BE2C (cell line): ENCODE results near the gene STOX2.

Experiments used
- DNase-seq: peaks from one replicate; pipeline ENCODE4 v3.0.0-alpha.2; 2020
- H3K27me3 ChIP-seq: fragments of 250-450 bp; sonication (Bioruptor Pico); 2 replicates; pipeline ENCODE4 v1.5.1; 2020; ENCODE audit warnings: mild to moderate bottlenecking
- H3K36me3 ChIP-seq: fragments of 250-450 bp; sonication (Bioruptor Pico); 2 replicates; pipeline ENCODE4 v1.5.1; 2020; ENCODE audit warnings: mild to moderate bottlenecking
- H3K4me1 ChIP-seq: fragments of 250-450 bp; sonication (Bioruptor Pico); 2 replicates; pipeline ENCODE4 v1.5.1; 2020
- H3K4me3 ChIP-seq: 2 replicates; pipeline ENCODE4 v1.5.1; 2011; ENCODE audit warnings: low read depth, low read length
- H3K9me3 ChIP-seq: fragments of 250-450 bp; sonication (Bioruptor Pico); 2 replicates; pipeline ENCODE4 v1.5.1; 2020
- CTCF ChIP-seq: IDR thresholded peaks from 2 replicates; pipeline ENCODE4 v1.5.1; 2012; ENCODE audit warnings: mild to moderate bottlenecking, low read depth, low read length

The STOX2 gene

DNA sequence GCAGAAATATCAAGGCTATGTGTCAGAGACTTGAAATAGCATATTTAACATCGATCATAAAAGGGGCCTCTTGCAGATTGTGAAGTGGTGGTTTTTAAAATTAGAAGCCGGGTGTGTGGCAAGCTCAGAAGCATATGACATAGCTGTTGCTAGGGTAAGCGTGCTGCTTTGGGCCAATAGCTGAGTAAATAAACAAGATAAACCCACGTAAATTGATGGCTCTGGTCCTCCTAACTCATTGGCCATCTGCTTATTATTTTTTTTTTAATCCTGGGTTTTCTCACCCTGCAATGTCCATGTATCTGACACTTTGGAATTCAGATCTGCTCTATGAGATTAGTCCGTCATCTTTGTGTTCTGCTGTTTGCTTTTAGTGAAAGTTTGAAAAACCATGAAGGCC, 32.6 kb upstream of the STOX2 start:
- Histone ChIP-seq H3K27me3 (no peaks in the 10 kb centered on the region), H3K36me3 (no peaks in the 10 kb centered on the region), H3K9me3 (no peaks in the 10 kb centered on the region), H3K4me1 (no peaks in the 10 kb centered on the region), H3K4me3 (no peak overlapping the region)
- no peak for TF ChIP-seq CTCF
- no peak for DNase-seq

GRCh38 chr4:183873409-183874185, 31.5 kb upstream of the STOX2 start:
- Histone ChIP-seq H3K4me3 (no peak overlapping the region), H3K27me3 (no peaks in the 10 kb centered on the region), H3K4me1 (no peaks in the 10 kb centered on the region), H3K36me3 (no peaks in the 10 kb centered on the region), H3K9me3 (no peaks in the 10 kb centered on the region)
- TF ChIP-seq CTCF: no peak
- DNase-seq: no peak

DNA sequence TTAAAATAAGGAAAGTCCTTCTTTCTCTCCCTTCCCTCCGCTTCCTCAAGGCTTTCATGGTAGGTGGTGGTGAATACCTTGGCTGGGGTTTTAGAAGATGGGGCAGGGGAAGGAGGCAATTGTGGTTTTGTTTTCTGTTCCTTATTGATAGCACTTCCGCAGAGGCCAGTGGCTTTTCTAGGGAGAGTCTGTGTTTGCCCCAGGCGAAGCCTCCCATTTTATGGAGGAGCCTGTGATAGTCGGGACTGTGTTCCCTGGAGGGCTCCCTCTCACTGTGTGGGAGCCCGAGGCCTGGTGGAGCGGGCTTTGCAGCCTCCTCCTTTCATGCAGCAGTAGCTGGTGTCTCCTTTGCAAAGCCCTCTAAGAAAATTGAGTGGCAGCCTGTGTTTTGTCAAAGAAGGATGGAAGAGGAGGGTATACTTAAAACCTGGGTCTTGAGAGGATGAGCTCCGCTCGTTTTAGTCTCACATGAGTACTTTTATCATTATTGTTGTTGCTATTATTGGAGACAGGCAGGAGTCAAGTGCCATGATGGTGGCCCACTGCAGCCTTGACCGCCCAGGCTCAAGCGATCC, 29.8 kb upstream of the STOX2 start:
- H3K4me1 ChIP-seq: no peaks in the 10 kb centered on the region
- no peak for TF ChIP-seq CTCF
- no peaks in the 10 kb centered on the region for H3K27me3 ChIP-seq
- no peaks in the 10 kb centered on the region for H3K36me3 ChIP-seq
- DNase-seq: no peak
- no peak overlapping the region for H3K4me3 ChIP-seq
- H3K9me3 ChIP-seq: no peaks in the 10 kb centered on the region

GRCh38 chr4:183876268-183876934, 28.7 kb upstream of the STOX2 start:
- Histone ChIP-seq H3K4me1 (no peaks in the 10 kb centered on the region), H3K4me3 (peak overlapping the region; percentile 49), H3K27me3 (no peaks in the 10 kb centered on the region), H3K9me3 (no peaks in the 10 kb centered on the region), H3K36me3 (no peaks in the 10 kb centered on the region)
- no peak for TF ChIP-seq CTCF
- peak; percentile 96 for DNase-seq

- Histone ChIP-seq H3K9me3 (no peaks in the 10 kb centered on the region), H3K4me1 (peaks cover 2% of the 10 kb centered on the region; the same call in 1 of the 2 replicates), H3K36me3 (no peaks in the 10 kb centered on the region), H3K4me3 (no peak overlapping the region), H3K27me3 (no peaks in the 10 kb centered on the region)
- no peak for TF ChIP-seq CTCF
- no peak for DNase-seq
Observed at GRCh38 chr4:183878251-183878970, 26.7 kb upstream of the STOX2 start.
